GM23338 (cell line): ENCODE results near the gene VENTX. TPM values are rescaled to one million over a fixed set of nuclear protein-coding genes. Genes with fewer than 3 reads are reported as not detected.

Source experiments
- ATAC-seq: fragments of 200-7000 bp; cut with Tn5 transposase; 3 replicates; pipeline ENCODE4 v1.9.1; 2020
- DNase-seq: peaks from one replicate; pipeline ENCODE4 v3.0.0-alpha.2; 2015; ENCODE audit warnings: low spot score
- H2AFZ ChIP-seq: fragments of 200-600 bp; sonication (generic); 2 replicates; pipeline ENCODE4 v1.8.0; 2016; ENCODE audit warnings: antibody characterized with exemption, mild to moderate bottlenecking, moderate library complexity
- H3F3A ChIP-seq: fragments of 200-600 bp; sonication (generic); replicated peaks from 2 replicates; pipeline ENCODE4 v1.8.0; 2017; ENCODE audit warnings: antibody characterized with exemption, mixed run types, low read depth
- H3K27ac ChIP-seq: fragments of 200-600 bp; sonication (generic); 2 replicates; pipeline ENCODE4 v1.6.1; 2016; ENCODE audit warnings: low read depth
- H3K27me3 ChIP-seq: fragments of 200-600 bp; sonication (generic); 2 replicates; pipeline ENCODE4 v1.8.0; 2016; ENCODE audit warnings: mild to moderate bottlenecking, mixed run types, moderate library complexity; ENCODE audit not compliant: insufficient read depth
- H3K36me3 ChIP-seq: fragments of 200-600 bp; sonication (generic); 2 replicates; pipeline ENCODE4 v1.8.0; 2016; ENCODE audit warnings: mild to moderate bottlenecking; ENCODE audit not compliant: insufficient read depth
- H3K4me1 ChIP-seq: fragments of 200-600 bp; sonication (generic); 2 replicates; pipeline ENCODE4 v1.8.0; 2016; ENCODE audit warnings: mild to moderate bottlenecking, moderate library complexity; ENCODE audit not compliant: insufficient read depth
- H3K4me2 ChIP-seq: fragments of 200-600 bp; sonication (generic); 2 replicates; pipeline ENCODE4 v1.7.1; 2017; ENCODE audit warnings: mixed run types
- H3K4me3 ChIP-seq: fragments of 200-600 bp; sonication (generic); 2 replicates; pipeline ENCODE4 v1.6.1; 2016; ENCODE audit warnings: mixed run types
- H3K79me2 ChIP-seq: fragments of 200-600 bp; sonication (generic); replicated peaks from 2 replicates; pipeline ENCODE4 v1.8.0; 2017; ENCODE audit warnings: mild to moderate bottlenecking; ENCODE audit not compliant: insufficient read depth
- H3K9me2 ChIP-seq: fragments of 200-600 bp; sonication (generic); 2 replicates; pipeline ENCODE4 v1.8.0; 2017; ENCODE audit not compliant: insufficient read depth
- H4K20me1 ChIP-seq: fragments of 200-600 bp; sonication (generic); replicated peaks from 2 replicates; pipeline ENCODE4 v1.8.0; 2017; ENCODE audit warnings: mild to moderate bottlenecking; ENCODE audit not compliant: insufficient read depth
- H3K27ac Mint-ChIP-seq: 2 replicates; pipeline ENCODE4 v1.8.0; 2020; ENCODE audit warnings: inconsistent platforms, mild to moderate bottlenecking, moderate library complexity, mixed read lengths
- H3K27me3 Mint-ChIP-seq: 3 replicates; pipeline ENCODE4 v1.8.0; 2022; ENCODE audit warnings: low read depth, mild to moderate bottlenecking, moderate library complexity, mixed read lengths, inconsistent platforms; ENCODE audit not compliant: insufficient read depth, poor library complexity
- H3K36me3 Mint-ChIP-seq: 3 replicates; pipeline ENCODE4 v1.8.0; 2021; ENCODE audit warnings: low read depth, mild to moderate bottlenecking, inconsistent platforms, moderate library complexity, mixed read lengths
- H3K4me1 Mint-ChIP-seq: 3 replicates; pipeline ENCODE4 v1.8.0; 2020; ENCODE audit warnings: mild to moderate bottlenecking, inconsistent platforms, mixed read lengths
- H3K4me3 Mint-ChIP-seq: 3 replicates; pipeline ENCODE4 v1.8.0; 2021; ENCODE audit warnings: moderate library complexity, mild to moderate bottlenecking, inconsistent platforms, mixed read lengths
- H3K9me3 Mint-ChIP-seq: 3 replicates; pipeline ENCODE4 v1.8.0; 2020; ENCODE audit warnings: moderate library complexity, mild to moderate bottlenecking, inconsistent platforms, mixed read lengths
- CREB1 ChIP-seq: fragments of 250-450 bp; sonication (Bioruptor Pico); IDR thresholded peaks from 2 replicates; pipeline ENCODE4 v1.5.0; 2020; ENCODE audit warnings: low read depth, mild to moderate bottlenecking, moderate library complexity
- CTCF ChIP-seq, 2 experiments: fragments of 200-600 bp in 1 of 2; sonication (generic) in 1 of 2; conservative IDR thresholded peaks; 2 replicates each; pipeline versions ENCODE4 v1.5.1 to v1.6.1; 2016 to 2017; ENCODE audit warnings: antibody characterized with exemption in 2 of 2, low read depth in 2 of 2, mild to moderate bottlenecking in 2 of 2, moderate library complexity in 1 of 2
- EZH2 ChIP-seq: fragments of 200-600 bp; sonication (generic); IDR thresholded peaks from one replicate; pipeline ENCODE4 v1.8.0; 2017; ENCODE audit warnings: antibody characterized with exemption, mild to moderate bottlenecking, low read depth; ENCODE audit not compliant: unreplicated experiment
- EZH2phosphoT487 ChIP-seq: fragments of 200-600 bp; sonication (generic); IDR thresholded peaks from one replicate; pipeline ENCODE4 v1.8.1; 2018; ENCODE audit warnings: antibody characterized with exemption; ENCODE audit not compliant: unreplicated experiment
- JUNB ChIP-seq: IDR thresholded peaks from one replicate; pipeline ENCODE4 v1.6.1; 2016; ENCODE audit warnings: antibody characterized with exemption; ENCODE audit not compliant: unreplicated experiment
- NANOG ChIP-seq: IDR thresholded peaks from 2 replicates; pipeline ENCODE4 v1.6.1; 2016; ENCODE audit warnings: antibody characterized with exemption, borderline replicate concordance
- POLR2AphosphoS5 ChIP-seq: IDR thresholded peaks from 2 replicates; pipeline ENCODE4 v1.6.1; 2016; ENCODE audit warnings: antibody characterized with exemption, low read depth
- STAT1 ChIP-seq: IDR thresholded peaks from one replicate; pipeline ENCODE4 v1.6.1; 2016; ENCODE audit warnings: antibody characterized with exemption; ENCODE audit not compliant: unreplicated experiment
- ZNF114 ChIP-seq: fragments of 250-450 bp; sonication (Bioruptor Pico); IDR thresholded peaks from 2 replicates; pipeline ENCODE4 v1.5.0; 2020; ENCODE audit warnings: mild to moderate bottlenecking, moderate library complexity
- ZNF331 ChIP-seq: fragments of 250-450 bp; sonication (Bioruptor Pico); IDR thresholded peaks from 2 replicates; pipeline ENCODE4 v1.5.0; 2020; ENCODE audit warnings: low read depth, mild to moderate bottlenecking, moderate library complexity
- polyA plus RNA-seq: library from polyadenylated mRNA; unstranded; fragments of >200 nt; fragmentation: Nextera tagmentation; extraction: Ambion mirVana; gene quantifications from 2 replicates; pipeline ENCODE4 v1.2.1, GENCODE V29; 2016
- total RNA-seq: library from RNA; depleted of rRNA; stranded (reverse); fragments of >200 nt; shearing (Covaris generic); gene quantifications from 2 replicates; pipeline ENCODE4 v1.2.3, GENCODE V29; 2014
- TF ChIP-seq, protein P1 (sequence below): IDR thresholded peaks from 2 replicates; pipeline ENCODE4 v1.6.1; 2016; ENCODE audit warnings: antibody characterized with exemption
- TF ChIP-seq, protein P2 (sequence below): IDR thresholded peaks from one replicate; pipeline ENCODE4 v1.6.1; 2018; ENCODE audit warnings: antibody characterized with exemption; ENCODE audit not compliant: unreplicated experiment
- TF ChIP-seq, protein P3 (sequence below): fragments of 250-450 bp; sonication (Bioruptor Pico); IDR thresholded peaks from 2 replicates; pipeline ENCODE4 v1.5.0; 2020; ENCODE audit warnings: mild to moderate bottlenecking, moderate library complexity

The VENTX gene
- total and polyA plus RNA-seq, 2 experiments from 2014 or later: 4.8 to 8.1 TPM

DNA sequence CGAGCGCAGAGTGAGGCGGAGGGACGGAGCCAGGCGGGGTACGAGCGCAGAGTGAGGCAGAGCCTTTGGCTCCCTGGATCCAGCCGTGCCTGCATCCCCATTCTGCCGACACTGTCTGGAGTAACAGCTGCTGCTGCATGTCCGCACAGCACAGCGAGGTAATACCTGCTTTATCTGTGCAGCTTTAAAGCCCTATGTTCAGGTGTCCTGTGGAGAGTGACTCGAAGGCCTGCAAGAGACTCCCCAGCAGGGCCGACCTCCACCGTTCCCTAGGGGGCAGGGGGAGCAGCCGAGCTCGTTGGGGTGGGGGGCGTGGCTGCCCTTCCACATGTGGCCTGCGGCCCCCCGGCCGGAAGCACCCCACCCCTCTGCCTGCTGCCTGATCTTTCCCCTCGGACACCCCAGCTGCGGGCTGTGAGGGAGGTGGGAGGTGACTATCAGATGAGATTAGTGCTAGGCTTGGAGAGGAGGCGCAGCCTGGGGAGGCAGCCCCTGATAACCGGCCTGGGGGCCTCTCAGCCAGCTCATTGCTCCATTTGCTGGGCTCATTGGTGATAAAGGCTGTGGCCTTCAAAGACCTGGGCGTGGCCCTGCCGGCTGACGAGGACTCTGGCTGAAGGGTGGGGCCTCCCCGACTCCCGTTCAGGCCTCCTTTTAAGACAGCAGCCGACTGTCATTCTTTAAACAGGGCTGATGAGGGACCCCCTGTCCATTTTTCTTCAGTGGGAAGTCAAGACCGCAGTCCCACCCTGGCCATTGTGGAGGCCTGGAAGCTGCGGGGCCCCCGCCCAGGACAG lies 8.0 kb downstream of the VENTX start:
- H3K4me3 Mint-ChIP-seq: no peak overlapping the region

More for the DNA sequence above, 8.0 kb downstream of the VENTX start:
- peaks cover 11% of the 10 kb centered on the region; the same call in 1 of the 2 replicates for H3K4me1 ChIP-seq
- Mint-ChIP-seq H3K9me3 (no peaks in the 10 kb centered on the region), H3K27me3 (peaks cover 22% of the 10 kb centered on the region), H3K27ac (no peak overlapping the region; the same call in 1 of the 2 replicates), H3K36me3 (peaks cover 4% of the 10 kb centered on the region; the same call in 2 of the 3 replicates), H3K4me1 (peaks cover 19% of the 10 kb centered on the region)
- H2AFZ ChIP-seq: no peak overlapping the region
- H3F3A ChIP-seq: 0 out of 2 replicates have a peak, but pooled peaks cover 3% of the 10 kb centered on the region
- TF ChIP-seq EZH2phosphoT487: no peak
- TF ChIP-seq NANOG: no peak
- no peak for TF ChIP-seq POLR2AphosphoS5
- no peak for TF ChIP-seq CTCF (conservative IDR thresholded peaks at IDR 0.05; ENCODE audit: low read depth in 2 of 2)
- no peak for TF ChIP-seq ZNF331 (CRISPR knock-in tag)
- TF ChIP-seq, protein P1, sequence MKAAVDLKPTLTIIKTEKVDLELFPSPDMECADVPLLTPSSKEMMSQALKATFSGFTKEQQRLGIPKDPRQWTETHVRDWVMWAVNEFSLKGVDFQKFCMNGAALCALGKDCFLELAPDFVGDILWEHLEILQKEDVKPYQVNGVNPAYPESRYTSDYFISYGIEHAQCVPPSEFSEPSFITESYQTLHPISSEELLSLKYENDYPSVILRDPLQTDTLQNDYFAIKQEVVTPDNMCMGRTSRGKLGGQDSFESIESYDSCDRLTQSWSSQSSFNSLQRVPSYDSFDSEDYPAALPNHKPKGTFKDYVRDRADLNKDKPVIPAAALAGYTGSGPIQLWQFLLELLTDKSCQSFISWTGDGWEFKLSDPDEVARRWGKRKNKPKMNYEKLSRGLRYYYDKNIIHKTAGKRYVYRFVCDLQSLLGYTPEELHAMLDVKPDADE: no peak
- no peak for TF ChIP-seq STAT1
- no peak for TF ChIP-seq ZNF114 (CRISPR knock-in tag)
- TF ChIP-seq JUNB: no peak
- TF ChIP-seq, protein P2, sequence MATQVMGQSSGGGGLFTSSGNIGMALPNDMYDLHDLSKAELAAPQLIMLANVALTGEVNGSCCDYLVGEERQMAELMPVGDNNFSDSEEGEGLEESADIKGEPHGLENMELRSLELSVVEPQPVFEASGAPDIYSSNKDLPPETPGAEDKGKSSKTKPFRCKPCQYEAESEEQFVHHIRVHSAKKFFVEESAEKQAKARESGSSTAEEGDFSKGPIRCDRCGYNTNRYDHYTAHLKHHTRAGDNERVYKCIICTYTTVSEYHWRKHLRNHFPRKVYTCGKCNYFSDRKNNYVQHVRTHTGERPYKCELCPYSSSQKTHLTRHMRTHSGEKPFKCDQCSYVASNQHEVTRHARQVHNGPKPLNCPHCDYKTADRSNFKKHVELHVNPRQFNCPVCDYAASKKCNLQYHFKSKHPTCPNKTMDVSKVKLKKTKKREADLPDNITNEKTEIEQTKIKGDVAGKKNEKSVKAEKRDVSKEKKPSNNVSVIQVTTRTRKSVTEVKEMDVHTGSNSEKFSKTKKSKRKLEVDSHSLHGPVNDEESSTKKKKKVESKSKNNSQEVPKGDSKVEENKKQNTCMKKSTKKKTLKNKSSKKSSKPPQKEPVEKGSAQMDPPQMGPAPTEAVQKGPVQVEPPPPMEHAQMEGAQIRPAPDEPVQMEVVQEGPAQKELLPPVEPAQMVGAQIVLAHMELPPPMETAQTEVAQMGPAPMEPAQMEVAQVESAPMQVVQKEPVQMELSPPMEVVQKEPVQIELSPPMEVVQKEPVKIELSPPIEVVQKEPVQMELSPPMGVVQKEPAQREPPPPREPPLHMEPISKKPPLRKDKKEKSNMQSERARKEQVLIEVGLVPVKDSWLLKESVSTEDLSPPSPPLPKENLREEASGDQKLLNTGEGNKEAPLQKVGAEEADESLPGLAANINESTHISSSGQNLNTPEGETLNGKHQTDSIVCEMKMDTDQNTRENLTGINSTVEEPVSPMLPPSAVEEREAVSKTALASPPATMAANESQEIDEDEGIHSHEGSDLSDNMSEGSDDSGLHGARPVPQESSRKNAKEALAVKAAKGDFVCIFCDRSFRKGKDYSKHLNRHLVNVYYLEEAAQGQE: no peak
- TF ChIP-seq, protein P3, sequence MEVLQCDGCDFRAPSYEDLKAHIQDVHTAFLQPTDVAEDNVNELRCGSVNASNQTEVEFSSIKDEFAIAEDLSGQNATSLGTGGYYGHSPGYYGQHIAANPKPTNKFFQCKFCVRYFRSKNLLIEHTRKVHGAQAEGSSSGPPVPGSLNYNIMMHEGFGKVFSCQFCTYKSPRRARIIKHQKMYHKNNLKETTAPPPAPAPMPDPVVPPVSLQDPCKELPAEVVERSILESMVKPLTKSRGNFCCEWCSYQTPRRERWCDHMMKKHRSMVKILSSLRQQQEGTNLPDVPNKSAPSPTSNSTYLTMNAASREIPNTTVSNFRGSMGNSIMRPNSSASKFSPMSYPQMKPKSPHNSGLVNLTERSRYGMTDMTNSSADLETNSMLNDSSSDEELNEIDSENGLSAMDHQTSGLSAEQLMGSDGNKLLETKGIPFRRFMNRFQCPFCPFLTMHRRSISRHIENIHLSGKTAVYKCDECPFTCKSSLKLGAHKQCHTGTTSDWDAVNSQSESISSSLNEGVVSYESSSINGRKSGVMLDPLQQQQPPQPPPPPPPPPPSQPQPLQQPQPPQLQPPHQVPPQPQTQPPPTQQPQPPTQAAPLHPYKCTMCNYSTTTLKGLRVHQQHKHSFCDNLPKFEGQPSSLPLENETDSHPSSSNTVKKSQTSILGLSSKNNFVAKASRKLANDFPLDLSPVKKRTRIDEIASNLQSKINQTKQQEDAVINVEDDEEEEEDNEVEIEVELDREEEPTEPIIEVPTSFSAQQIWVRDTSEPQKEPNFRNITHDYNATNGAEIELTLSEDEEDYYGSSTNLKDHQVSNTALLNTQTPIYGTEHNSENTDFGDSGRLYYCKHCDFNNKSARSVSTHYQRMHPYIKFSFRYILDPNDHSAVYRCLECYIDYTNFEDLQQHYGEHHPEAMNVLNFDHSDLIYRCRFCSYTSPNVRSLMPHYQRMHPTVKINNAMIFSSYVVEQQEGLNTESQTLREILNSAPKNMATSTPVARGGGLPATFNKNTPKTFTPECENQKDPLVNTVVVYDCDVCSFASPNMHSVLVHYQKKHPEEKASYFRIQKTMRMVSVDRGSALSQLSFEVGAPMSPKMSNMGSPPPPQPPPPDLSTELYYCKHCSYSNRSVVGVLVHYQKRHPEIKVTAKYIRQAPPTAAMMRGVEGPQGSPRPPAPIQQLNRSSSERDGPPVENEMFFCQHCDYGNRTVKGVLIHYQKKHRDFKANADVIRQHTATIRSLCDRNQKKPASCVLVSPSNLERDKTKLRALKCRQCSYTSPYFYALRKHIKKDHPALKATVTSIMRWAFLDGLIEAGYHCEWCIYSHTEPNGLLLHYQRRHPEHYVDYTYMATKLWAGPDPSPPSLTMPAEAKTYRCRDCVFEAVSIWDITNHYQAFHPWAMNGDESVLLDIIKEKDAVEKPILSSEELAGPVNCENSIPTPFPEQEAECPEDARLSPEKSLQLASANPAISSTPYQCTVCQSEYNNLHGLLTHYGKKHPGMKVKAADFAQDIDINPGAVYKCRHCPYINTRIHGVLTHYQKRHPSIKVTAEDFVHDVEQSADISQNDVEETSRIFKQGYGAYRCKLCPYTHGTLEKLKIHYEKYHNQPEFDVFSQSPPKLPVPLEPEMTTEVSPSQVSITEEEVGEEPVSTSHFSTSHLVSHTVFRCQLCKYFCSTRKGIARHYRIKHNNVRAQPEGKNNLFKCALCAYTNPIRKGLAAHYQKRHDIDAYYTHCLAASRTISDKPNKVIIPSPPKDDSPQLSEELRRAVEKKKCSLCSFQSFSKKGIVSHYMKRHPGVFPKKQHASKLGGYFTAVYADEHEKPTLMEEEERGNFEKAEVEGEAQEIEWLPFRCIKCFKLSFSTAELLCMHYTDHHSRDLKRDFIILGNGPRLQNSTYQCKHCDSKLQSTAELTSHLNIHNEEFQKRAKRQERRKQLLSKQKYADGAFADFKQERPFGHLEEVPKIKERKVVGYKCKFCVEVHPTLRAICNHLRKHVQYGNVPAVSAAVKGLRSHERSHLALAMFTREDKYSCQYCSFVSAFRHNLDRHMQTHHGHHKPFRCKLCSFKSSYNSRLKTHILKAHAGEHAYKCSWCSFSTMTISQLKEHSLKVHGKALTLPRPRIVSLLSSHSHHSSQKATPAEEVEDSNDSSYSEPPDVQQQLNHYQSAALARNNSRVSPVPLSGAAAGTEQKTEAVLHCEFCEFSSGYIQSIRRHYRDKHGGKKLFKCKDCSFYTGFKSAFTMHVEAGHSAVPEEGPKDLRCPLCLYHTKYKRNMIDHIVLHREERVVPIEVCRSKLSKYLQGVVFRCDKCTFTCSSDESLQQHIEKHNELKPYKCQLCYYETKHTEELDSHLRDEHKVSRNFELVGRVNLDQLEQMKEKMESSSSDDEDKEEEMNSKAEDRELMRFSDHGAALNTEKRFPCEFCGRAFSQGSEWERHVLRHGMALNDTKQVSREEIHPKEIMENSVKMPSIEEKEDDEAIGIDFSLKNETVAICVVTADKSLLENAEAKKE (CRISPR knock-in tag): no peak
- TF ChIP-seq CREB1 (CRISPR knock-in tag): no peak
- no peak for TF ChIP-seq EZH2
- ATAC-seq (no peak), DNase-seq (no peak)
- no peaks in the 10 kb centered on the region for H3K9me2 ChIP-seq
- H3K27ac ChIP-seq: no peak overlapping the region
- H3K27me3 ChIP-seq: no peaks in the 10 kb centered on the region
- no peak overlapping the region for H3K4me3 ChIP-seq
- H3K4me2 ChIP-seq: no peak overlapping the region; the same call in 1 of the 2 replicates
- H3K36me3 ChIP-seq: no peaks in the 10 kb centered on the region
- no peaks in the 10 kb centered on the region for H4K20me1 ChIP-seq
- H3K79me2 ChIP-seq: no peaks in the 10 kb centered on the region
